Brain pericyte (primary cell): Measurements from ENCODE around the gene CAPZA1.
A peak's percentile ranks its signal among the peaks of the same experiment; 100 is the strongest.

ENCODE experiments used
- DNase-seq: peaks from one replicate; pipeline ENCODE4 v3.0.0-alpha.2; 2012; ENCODE audit warnings: low read depth, low spot score

Gene CAPZA1

DNA sequence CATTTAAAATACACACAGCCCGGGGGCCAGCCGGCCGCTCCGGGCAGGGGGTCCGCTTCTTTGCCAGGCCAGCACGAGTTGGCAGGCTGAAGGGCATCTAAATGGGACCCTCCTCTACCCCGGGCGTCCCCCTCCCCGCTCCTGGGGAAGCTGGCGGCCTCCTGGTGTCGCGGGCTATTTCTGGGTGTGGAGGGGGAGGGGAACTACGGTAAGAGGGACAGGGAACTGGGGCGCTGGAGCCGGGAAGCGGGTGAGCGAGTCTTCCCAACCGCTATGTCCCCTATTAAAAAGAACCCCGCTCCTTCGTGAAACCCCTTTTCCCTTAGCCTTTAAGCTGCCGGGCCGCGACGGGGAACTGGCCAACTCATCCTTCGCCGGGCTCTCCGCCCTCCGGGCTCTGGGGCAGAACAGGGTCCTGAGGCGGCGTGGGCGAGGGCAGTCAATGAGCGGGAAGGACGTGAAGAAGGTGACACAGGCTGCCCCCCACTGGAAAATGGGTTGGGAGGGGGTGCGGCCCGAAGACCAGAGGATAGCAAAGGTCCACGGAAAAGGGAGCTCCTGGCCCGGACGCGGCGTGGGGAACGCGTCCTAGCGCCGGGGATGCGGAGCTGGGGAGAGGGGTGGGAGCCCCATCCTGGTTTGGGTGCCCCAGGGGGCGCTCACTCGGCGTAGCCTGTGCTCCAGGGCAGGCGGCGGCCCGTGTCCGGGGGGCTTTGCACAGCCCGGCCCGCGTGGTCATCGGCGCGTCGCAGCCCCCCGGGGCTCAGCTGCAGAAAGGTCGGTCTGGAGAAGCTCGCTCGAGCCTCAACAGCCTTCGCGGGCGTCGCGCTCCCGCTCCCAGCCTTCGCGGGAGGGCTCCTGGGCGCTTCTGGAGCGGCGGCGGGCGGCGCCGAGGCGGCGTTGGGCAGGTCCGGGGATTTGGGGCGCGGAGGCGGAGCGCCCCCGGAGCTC, 95.0 kb downstream of the CAPZA1 start:
- DNase-seq, result no peak

DNA sequence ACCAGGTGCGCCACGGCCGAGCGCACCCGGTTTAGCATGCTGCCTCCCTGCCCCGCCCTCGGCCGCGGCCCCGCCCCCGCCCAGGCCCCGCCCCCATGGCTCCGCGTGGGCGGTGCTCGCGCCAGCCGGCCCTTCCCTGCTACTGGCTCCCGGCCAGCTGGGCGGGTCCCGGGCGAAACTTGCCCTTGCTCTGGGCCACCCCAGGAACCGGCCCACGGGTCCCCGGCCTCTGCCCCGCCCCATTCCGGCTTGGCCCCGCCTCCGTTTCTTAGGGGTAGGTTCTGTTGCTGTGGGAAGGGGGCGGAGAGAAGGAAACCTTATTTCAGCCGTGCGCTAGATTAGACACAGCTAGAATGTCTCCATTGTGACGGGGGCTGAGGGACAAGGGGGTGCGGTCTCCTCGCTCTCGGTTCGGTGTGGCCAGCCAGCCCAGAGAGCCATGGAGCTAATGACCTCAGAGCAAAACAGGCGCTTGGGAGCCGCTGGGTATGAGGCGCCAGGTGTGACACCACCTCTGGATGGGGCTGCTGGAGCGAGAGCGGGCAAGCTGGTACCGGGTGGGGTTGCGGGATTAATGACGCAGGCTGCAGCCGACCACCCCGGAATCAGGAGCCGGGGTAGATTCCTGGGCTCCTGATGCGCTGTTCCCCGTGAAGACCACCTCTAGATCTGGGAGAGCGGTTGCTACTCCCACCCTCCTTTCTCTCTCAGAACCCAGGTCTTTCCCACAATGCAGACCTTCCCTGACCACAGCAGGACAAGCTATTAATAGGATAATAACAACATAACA, 95.8 kb downstream of the CAPZA1 start, which contains the start of gene PPM1J:
Gene PPM1J (minus strand): TSS at position 69 of the 790 bp plus-strand sequence. CDS start 31 bp downstream, at position 38.
- no peak for DNase-seq

DNA sequence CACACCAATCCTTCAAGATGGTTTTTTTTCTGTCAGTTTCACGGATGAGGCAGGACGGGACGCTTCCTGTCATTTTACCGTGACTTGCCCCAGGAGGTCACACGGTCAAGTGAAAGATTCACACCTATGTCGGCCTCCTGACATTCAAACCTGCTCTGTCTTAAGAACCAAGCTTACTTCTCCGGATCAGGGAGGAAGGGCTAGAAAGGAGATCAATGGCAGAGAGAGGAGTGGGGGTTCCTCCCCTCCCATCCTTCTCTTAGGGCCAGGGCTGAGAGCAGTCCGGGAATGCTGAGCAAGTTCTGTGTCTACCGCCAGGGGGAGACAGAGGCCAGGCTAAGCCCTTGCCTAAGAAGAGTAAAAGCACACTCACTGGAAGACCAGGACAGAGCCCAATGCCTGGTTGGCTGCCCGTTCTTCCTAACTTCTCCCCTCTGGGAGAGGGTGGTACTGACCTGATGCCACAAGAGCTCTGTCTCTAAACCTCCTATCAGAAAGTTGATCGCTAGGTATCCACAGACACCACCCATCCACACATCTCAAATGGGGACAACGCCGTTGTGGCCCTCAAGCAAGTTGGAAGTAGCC, 96.6 kb downstream of the CAPZA1 start:
- DNase-seq, result peak; percentile 64

DNA sequence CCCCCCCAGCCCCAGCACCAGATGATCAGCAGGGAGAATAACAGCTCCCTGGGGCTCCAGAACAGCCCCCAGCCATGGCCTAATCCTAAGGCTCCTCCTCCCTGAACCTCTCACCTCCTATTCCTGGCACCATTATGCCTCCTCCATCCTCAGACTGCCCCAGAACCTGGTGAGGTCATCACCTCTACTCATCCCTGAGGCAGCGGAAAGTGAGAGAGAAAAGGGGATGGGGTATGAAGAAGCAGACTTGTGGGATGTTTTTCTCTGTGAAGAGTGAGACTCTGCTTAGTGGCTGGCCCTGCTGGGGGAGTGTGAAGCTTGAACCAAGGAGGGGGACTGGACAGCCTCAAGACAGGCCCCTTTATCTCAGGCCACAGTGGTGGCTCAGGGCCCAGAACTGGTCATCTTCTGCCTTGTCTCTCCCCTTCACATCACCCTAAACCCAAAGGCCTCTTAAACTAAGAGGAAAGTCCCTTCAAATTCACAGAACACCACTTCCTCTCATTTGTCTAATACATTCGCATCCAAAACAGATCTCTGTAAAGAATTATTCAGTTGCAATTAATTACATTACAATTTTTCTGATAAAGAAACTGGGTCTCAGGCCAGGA, 97.7 kb downstream of the CAPZA1 start:
- no peak for DNase-seq

DNA sequence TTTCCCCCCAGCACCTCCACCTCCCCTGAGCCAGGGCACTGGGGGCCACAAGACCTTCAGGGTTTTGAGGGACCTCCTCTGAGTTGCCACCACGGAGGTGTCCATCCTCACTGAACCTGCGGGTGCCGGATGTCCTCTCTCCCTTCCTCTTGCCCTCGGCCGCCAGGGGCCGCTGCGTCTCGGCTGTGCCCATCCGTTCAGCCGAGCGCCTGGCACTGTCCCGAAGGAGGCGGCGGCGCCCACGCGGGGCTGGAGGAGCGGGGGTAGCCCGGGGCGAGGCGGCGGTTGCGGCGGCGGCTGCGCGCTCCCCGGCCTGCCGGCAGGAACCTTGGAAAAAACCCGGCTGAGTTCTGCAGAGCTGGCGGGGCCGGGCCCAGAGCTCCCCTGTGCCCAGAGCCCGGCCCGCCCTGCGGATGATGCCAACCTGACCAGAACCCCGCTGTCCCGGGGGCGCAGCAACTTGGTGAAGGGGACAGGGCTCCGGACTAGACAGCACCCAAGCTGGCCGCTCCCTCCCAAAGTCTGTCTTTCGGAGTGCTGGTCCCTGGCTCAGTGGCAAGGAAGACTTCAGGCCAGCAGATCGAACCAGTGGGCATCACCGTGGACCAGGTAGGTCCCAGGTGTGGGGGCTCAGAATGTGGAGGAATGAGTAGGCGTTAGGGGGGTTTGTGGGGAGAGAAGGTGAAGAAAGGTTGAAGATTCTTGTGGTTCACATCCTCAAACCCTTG, 99.2 kb downstream of the CAPZA1 start:
- DNase-seq, result no peak

DNA sequence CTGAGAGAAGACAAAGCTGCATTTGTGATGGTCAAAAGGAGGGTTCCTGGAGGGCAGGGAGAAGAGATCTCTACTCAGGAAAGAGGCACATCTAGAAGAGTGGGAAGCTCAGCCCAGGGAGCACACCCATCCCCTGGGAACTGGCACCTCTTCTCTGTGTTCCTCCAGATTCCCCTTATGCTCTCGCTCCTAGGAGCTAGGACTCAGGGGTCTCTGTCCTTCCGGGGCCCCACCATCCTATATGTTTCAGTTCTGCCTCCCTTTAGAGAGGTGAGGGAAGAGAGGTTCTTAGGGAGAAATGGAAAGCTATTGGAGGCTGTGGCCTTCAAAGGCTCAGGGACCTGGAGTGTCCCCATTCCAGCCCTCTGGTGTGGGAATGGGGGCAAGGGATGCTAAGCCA, 100.1 kb downstream of the CAPZA1 start:
- DNase-seq, result no peak

DNA sequence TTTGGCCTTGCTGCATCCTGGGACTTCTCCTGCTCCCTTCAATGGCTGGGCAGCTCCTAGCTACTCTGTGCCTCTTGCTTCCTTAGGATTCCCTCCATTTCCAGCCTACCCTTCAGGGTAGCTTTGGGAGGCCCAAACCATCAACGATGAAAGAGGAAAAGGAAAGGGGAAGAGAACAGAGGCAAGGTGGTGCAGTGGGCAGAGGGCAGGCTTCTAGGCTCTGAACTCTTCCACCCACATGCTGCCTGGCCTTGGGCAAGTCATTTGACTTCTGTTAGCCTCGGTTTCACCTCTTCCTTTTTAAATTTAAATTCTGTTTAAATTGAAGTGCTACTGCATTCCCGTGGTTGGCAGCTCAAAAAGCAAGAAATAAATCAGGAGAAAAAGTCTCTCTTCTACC, 101.2 kb downstream of the CAPZA1 start:
- no peak for DNase-seq
